Fibroblast of skin of scalp (primary cell): ENCODE data around the gene DNAJA3. TPM values are rescaled to one million over a fixed set of nuclear protein-coding genes. Genes with fewer than 3 reads are reported as not detected.
A peak's percentile ranks its signal among the peaks of the same experiment; 100 is the strongest.

Experiments used
- DNase-seq: peaks from one replicate; pipeline ENCODE4 v3.0.0-alpha.2; 2013
- polyA plus RNA-seq, 2 experiments: library from polyadenylated mRNA; unstranded; fragments of 120-200 nt; gene quantifications; one replicate each; pipeline ENCODE4 v1.2.1, GENCODE V29; 2013; ENCODE audit not compliant: insufficient read length in 2 of 2

DNAJA3 gene
- polyA plus RNA-seq (2013, experiment 1 of 2; ENCODE audit: insufficient read length): 32.6 TPM
- polyA plus RNA-seq (2013, experiment 2 of 2; ENCODE audit: insufficient read length): 31.7 TPM

DNA sequence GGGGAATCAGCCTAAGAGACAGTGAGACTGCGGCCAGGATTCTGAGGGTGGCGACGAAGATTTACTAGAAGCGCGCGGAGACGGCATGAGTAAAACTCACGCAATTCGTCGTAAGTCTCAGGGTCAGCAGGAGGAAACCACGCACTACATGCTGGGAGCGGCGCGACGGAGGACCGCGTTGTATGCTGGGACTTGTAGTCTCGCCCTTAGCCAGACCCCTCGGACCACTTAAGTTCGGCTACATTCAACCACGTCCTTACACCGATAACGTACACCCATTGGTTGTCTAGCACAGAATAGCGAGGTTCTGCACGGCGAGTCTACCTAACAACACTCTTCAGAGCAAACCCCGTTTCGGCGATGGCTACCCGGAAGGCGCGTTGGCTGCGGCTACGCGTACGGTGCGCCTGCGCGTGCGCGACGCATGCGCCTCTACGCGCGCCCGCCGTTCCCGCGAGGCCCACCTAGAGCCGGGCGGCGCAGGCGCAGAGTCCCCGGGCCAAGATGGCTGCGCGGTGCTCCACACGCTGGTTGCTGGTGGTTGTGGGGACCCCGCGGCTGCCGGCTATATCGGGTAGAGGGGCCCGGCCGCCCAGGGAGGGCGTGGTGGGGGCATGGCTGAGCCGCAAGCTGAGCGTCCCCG, at the start of gene DNAJA3:
Gene DNAJA3 (plus strand): TSS at position 491 of the 643 bp plus-strand sequence. CDS start 14 bp downstream, at position 505.
- DNase-seq: peak; percentile 97

DNA sequence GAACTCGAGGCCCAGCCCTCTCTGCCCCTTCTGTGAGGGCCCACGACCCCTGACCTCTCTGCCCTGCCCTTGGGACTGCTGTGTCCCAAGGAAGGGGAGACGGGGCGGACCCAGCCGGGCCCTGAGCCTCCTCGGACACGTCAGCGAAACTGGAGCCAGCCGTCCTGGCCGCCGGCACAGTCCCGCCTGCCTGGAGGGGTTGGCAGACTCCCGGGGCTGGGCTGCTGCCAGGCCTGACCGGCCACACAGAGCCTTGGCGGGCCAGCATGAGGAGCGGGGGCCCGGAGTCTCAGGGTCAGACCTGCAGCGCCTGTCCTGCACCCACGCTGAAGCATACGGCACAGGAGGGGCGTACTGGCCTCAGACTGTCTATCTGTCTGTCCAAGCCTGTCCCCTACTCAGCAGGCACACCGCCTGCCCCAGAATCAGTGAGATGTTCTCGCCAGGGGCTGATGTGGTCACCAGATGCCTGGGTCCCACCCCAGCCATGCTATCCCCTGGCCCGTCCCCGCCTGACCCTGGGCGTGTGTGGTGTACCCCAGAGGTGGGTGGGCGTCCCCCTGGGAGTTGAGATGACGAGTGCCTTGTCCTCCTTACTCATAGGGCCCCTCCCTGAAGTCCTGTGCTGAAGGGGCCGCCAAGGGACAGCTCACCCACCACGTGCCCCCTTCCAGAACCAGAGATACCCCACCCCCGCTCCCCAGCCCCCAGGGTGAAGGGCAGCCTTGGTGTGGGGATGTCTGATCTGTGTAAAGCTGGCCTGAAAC, 49.4 kb upstream of the DNAJA3 start:
- DNase-seq: peak; percentile 68

DNA sequence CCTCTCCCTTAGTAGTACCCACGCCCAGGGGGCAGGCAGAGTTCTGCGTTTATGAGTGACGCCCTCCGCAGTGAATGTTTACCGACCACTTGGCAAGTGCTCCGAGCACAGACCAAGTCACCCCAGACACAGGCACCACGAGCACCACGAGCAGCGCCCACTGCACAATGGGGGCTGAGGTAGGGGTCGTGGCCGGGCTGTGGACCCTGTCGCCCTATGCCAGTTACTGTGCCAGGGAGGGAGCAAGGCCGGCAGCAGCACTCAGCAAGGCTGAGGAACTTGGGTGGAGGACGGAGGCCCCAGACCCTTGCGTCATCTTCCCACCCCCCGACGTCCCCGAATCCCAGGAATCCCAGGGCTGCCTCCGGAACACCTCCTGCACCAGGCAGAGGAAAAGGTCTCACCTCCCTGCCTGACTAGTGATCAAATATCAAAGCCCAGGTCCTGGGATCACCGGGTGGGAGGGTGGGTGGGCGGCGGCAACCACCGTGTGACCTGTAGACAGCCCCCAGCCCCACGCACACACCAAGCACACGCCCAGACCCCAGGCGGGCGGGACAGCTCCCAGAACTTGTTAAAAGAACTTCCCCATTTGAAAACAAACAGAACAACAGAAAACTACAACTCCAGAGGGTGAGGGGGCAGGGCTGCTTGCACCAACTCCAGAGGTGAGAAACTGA, 48.6 kb upstream of the DNAJA3 start:
- no peak for DNase-seq

DNA sequence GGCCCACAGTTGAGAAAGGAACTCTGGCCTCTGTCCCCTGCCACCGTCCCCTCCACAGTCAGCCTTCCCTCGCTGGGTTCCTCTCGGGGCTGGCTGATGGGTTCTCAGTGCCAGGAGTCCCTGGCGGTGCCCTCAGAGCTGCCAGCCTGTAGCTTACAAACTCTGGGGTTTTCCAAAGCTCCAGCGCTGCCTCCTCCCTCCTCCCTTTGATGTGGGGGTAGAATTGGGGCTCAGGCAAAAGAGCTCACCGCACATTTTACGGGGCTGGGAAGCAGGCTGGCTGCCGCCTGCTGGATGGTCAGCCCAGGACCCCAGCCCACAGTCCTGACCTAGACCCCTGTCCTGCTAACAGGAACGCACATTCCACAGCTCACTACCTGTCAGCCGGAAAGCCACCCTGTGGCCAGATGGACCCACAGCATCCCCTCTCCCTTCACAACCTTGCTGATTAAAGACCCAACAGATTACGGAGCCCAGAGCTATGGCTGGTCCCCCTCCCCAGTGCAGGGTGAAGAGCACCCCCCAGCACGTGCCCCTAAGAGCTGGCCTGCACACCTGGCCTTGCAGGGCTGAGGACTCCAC, 48.0 kb upstream of the DNAJA3 start:
- no peak for DNase-seq

DNA sequence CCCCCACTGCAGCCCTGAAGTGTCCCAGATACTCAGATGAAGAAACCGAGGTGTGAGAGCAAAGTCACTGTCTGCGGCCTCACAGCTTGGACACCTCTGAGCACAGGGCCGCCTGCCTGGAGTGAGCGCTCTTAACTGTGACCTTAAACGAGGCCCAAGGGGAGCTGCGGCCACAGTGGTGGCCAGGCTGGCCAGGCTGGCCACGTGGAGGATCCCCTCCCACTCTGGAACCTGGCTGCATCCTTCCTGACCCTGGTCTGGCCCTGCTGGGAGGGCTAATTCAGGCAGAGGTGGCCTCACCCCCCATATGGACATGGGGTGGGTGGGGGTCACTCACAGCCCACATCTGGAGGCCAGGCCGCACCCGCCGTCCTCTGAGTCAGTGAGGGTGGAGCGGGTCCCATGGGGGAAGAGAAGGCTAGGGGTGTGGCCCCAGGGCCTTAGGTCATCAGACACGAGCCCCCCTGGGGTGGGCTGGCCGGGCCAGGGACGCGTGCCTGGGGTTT, 47.5 kb upstream of the DNAJA3 start:
- no peak for DNase-seq

DNA sequence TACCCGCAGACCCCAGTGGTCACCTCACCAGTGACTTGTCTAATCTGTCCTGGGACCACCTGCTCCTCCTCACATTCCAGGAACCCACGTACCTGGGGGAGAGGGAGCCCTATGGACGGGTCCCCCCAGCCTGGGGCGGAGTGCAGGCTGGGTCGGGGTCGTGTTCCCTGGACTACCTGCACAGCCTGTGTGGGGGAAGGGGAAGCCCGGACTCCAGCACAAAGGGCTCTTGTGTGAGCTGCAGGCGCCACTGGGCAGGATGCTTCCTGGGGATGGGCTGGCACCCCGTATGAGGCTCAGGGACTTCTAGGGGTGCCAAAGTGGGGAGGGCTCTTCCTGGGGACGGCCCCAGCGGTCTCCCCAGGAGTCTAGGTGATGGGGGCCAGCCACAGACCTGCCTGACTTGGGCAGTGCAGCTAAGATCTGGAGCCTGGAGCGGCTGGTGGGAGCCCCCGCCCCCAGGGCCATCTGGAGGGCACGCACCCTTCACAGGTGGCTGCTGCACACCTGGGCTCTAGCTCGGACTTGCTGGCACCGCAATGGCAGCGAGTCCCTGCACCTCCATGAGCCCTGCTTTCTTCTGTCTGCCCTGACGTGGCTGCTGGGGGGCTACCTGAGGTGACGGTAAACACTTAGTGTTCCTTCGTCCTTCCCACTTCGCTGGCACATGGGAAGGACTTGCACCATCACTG, 46.5 kb upstream of the DNAJA3 start:
- DNase-seq: no peak

DNA sequence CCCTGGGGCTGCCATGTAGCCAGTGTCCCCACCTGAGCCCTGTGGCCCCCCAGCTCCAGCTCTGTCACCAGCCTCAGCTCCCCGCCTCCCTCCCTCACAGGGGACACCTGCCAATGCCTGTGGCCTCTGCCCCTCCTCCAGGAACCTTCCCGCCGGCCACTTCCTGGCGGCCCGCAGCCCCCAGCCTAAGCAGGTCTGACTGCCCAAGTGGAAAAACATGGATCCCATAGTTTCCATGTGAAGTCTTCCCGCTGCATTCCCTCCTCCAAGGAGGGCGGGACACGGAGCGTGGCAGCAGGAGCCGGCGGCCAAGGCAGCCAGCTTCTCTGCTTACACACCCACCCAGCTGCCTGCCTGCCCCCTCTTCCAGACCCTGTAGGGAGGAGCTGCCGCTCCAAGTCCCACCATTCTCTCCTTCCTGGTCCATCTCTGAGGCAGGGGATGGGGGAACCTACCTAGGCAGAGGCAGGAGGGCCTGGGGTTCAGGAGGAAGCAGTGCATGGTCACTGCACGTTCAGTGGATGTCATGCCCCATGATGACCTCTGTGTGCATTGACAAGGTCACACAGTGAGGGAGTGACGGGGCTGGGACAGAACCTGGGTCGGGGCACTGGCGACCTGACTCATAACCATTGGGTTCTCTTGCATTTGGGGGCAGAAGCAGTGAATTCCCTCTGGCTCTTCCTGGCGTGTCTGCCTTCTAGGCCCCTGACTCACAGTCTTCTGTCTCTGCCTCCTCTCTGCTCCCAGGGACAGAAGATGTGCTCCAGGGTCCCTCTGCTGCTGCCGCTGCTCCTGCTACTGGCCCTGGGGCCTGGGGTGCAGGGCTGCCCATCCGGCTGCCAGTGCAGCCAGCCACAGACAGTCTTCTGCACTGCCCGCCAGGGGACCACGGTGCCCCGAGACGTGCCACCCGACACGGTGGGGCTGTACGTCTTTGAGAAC, 45.3 kb upstream of the DNAJA3 start:
- no peak for DNase-seq

DNA sequence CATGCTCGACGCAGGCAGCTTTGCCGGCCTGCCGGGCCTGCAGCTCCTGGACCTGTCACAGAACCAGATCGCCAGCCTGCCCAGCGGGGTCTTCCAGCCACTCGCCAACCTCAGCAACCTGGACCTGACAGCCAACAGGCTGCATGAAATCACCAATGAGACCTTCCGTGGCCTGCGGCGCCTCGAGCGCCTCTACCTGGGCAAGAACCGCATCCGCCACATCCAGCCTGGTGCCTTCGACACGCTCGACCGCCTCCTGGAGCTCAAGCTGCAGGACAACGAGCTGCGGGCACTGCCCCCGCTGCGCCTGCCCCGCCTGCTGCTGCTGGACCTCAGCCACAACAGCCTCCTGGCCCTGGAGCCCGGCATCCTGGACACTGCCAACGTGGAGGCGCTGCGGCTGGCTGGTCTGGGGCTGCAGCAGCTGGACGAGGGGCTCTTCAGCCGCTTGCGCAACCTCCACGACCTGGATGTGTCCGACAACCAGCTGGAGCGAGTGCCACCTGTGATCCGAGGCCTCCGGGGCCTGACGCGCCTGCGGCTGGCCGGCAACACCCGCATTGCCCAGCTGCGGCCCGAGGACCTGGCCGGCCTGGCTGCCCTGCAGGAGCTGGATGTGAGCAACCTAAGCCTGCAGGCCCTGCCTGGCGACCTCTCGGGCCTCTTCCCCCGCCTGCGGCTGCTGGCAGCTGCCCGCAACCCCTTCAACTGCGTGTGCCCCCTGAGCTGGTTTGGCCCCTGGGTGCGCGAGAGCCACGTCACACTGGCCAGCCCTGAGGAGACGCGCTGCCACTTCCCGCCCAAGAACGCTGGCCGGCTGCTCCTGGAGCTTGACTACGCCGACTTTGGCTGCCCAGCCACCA, 44.4 kb upstream of the DNAJA3 start:
- DNase-seq: no peak

DNA sequence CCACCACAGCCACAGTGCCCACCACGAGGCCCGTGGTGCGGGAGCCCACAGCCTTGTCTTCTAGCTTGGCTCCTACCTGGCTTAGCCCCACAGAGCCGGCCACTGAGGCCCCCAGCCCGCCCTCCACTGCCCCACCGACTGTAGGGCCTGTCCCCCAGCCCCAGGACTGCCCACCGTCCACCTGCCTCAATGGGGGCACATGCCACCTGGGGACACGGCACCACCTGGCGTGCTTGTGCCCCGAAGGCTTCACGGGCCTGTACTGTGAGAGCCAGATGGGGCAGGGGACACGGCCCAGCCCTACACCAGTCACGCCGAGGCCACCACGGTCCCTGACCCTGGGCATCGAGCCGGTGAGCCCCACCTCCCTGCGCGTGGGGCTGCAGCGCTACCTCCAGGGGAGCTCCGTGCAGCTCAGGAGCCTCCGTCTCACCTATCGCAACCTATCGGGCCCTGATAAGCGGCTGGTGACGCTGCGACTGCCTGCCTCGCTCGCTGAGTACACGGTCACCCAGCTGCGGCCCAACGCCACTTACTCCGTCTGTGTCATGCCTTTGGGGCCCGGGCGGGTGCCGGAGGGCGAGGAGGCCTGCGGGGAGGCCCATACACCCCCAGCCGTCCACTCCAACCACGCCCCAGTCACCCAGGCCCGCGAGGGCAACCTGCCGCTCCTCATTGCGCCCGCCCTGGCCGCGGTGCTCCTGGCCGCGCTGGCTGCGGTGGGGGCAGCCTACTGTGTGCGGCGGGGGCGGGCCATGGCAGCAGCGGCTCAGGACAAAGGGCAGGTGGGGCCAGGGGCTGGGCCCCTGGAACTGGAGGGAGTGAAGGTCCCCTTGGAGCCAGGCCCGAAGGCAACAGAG, 43.5 kb upstream of the DNAJA3 start:
- no peak for DNase-seq

DNA sequence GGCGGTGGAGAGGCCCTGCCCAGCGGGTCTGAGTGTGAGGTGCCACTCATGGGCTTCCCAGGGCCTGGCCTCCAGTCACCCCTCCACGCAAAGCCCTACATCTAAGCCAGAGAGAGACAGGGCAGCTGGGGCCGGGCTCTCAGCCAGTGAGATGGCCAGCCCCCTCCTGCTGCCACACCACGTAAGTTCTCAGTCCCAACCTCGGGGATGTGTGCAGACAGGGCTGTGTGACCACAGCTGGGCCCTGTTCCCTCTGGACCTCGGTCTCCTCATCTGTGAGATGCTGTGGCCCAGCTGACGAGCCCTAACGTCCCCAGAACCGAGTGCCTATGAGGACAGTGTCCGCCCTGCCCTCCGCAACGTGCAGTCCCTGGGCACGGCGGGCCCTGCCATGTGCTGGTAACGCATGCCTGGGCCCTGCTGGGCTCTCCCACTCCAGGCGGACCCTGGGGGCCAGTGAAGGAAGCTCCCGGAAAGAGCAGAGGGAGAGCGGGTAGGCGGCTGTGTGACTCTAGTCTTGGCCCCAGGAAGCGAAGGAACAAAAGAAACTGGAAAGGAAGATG, 42.8 kb upstream of the DNAJA3 start:
- no peak for DNase-seq

DNA sequence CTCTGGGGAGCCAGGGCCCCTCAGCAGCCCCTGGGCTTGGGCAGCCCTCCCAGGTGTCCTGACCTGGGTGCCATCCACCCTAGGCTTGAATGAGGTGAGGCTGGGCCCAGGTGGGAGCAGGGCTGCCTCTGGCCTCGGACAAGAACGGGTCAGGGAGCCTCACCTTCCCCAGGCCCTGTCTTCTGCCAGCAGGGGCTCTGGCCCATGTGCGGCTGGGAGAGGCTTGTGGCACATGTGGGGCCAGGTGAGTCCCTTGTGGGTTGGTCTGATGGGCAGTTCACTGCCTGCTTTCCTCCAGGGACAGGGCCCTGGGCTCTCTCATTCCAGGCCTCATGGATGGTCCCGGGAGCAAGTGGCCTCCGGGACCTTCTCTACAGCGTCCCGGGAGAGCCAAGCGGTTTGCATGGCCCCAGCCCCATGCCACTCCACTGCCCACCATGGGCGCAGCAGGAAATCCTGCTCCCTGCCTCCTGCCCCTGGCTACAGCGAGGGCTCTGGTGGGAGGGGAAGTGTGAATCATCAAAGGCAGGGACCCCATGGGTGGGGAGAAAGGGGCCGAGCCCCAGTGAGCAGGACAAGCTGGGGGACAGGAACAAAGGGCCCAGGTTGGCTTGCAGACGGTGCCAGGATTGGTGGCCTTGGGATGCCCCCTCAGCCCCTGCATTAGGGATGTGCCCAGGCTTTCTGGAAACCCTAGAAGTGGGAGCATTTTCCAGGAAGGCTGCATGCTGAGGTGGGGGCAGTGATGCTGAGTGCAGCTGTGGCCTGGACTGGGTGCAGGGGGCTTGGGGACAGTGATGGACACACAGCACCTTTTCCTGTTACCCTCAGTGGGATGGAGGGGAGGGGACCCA, 41.9 kb upstream of the DNAJA3 start:
- no peak for DNase-seq

DNA sequence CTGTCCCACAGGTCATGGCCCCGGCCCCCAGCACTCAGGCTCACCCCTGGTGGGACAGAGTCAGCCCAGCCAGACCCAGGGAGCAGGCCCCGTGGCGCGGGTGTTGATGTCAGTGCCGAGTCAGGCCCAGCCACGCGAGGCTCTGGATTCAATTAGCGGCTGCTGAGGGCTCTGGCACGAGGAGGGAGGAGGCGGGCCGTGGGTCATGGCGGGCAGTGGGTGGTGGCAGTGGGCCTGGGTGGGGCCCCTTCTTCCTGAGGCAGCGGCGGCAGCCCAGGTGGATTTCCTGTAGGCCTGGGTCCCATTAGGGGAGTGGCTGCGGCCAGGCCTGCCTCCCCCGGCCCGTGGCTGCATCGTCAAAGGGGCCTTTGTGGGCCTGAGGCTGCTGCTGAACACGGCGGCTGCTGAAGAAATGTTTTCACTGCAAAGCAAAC, 41.1 kb upstream of the DNAJA3 start:
- peak; percentile 82 for DNase-seq

DNA sequence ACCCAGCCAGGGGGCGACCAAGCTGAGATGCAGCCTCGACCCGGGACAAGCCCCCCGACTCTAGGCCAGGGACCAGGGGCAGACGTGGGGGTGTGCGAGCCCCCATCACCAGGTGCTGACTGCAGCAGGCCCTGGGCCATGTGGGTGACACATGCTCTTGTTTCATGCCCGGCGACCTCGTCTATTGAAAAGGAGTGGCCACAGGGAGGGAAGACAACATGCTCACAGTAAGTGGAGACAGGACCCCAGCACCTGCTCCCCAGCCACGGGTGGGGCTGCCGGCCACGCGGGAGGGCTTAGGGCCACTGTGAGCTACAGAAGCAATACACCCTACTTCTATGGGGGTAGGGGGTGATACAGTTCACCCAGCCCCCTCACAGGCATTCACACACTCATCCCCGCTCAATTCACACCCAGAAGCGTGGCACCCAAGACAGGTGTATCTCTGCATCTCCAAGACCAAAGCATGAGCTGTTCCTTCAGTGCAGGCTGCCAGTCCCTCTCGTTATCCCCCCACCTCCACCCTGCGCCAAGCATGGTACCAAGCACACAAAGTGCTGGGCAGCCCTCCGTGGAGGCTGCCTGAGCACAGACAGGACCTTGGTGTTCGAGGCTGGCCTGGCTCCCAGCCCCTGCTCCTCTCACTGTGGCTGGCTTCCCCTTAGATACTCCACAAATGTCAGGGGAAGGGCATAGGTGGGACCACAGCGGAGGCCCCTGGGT, 40.4 kb upstream of the DNAJA3 start:
- DNase-seq: no peak

DNA sequence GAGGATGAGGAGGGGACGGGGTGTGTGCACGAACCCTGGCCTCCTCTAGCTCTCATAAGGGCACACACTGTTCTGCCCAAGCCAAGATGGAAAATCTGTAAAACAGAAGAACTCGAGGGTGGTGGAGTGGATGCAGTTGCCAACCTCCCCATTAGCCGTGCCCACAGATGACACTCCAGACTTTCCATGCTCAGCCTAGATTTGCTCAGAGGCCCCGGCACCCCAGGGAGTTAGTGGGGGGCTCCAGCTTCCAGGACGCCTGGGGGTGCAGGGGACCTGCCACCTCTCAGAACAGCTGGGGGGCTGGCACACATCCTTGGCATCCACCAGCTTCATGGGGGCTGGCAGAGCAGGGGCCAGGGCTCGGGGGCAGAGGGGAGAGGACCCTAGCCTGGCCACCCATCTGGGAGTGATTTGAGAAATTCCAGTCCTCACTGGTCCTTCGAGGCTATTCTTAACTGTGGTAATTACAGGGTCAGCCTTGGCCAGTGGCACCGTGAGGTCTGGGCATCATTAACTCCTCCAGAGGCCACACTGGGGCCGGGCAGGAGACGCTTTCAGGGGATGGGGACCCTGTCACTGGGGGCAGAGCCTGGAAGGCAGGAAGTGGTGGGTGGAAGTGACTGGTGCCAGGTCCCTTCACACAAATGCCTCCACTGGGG, 39.7 kb upstream of the DNAJA3 start:
- DNase-seq: no peak

DNA sequence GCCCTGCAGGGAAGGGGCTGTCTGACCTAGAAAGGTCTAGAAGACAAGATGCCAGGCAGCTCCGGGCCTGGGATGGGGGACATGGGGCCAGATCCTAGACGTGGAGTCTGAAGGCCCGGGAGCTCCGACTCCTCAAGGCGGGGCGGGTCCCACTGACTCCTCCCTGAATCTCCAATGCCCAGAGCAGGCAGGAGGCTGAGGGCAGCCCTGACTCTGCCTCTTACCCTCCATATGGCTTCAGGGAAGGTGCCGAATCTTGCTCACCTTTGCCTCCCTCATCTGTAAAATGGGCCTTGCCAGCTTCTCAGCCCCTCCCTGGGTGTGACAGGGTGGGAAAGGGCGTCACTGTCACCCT, 39.2 kb upstream of the DNAJA3 start:
- peak; percentile 65 for DNase-seq

DNA sequence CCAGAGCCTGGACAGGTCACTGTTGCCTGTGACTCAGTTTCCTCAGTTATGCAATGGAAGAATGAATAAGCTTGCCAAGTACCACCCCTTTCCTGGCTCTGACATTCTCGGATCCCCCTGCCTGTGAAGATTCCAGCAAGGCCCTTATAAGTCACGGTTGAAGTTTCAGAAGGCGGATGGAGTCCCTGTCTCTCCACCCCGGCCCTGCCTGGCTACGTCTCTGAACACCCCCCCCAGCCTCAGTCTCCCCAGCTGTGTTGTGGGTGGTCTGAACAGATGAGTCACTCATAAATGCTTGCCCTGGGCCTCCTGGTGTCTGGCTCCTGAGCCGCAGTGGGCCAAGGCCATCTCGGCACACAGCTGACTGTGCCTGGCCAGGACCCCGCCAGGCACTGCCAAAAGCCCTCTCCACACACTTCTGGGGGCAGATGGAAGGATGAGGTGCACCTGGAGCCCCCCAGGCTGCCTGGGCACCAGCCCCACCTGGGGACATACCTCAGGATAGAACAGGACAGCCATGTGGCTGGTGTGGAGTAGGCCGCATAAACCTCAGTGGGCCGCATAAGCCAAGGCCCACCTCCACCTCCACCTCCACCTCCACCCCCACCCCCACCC, 38.6 kb upstream of the DNAJA3 start:
- peak; percentile 56 for DNase-seq
